NB4 (cell line): ENCODE measurements around the gene ENOX1.

Experiments used
- POLR2A ChIP-seq: IDR thresholded peaks from 2 replicates; pipeline ENCODE4 v1.6.1; 2011; ENCODE audit warnings: mild to moderate bottlenecking; ENCODE audit not compliant: insufficient read length; ENCODE audit errors: extremely low read depth
- TF ChIP-seq, protein P1 (sequence below): IDR thresholded peaks from one replicate; pipeline ENCODE4 v1.5.1; 2012; ENCODE audit warnings: low read depth, low read length

GRCh38 chr13:43653395-43653794, 133.4 kb downstream of the ENOX1 start:
- TF ChIP-seq, protein P1, sequence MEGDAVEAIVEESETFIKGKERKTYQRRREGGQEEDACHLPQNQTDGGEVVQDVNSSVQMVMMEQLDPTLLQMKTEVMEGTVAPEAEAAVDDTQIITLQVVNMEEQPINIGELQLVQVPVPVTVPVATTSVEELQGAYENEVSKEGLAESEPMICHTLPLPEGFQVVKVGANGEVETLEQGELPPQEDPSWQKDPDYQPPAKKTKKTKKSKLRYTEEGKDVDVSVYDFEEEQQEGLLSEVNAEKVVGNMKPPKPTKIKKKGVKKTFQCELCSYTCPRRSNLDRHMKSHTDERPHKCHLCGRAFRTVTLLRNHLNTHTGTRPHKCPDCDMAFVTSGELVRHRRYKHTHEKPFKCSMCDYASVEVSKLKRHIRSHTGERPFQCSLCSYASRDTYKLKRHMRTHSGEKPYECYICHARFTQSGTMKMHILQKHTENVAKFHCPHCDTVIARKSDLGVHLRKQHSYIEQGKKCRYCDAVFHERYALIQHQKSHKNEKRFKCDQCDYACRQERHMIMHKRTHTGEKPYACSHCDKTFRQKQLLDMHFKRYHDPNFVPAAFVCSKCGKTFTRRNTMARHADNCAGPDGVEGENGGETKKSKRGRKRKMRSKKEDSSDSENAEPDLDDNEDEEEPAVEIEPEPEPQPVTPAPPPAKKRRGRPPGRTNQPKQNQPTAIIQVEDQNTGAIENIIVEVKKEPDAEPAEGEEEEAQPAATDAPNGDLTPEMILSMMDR: no peak
- no peak for TF ChIP-seq POLR2A
